HFFc6 (cell line): Measurements from ENCODE around the gene WDR45B. TPM values are rescaled to one million over a fixed set of nuclear protein-coding genes. Genes with fewer than 3 reads are reported as not detected.

Source experiments
- DNase-seq: peaks from one replicate; pipeline ENCODE4 v3.0.0-alpha.2; 2018
- H3K27ac Mint-ChIP-seq: 2 replicates; pipeline ENCODE4 v1.8.0; 2020; ENCODE audit warnings: mild to moderate bottlenecking, mixed read lengths
- H3K27me3 Mint-ChIP-seq: 2 replicates; pipeline ENCODE4 v1.8.0; 2021; ENCODE audit warnings: mild to moderate bottlenecking, moderate library complexity, mixed read lengths; ENCODE audit not compliant: insufficient read depth
- H3K36me3 Mint-ChIP-seq: 2 replicates; pipeline ENCODE4 v1.8.0; 2021; ENCODE audit warnings: low read depth, mixed read lengths
- H3K4me1 Mint-ChIP-seq: 2 replicates; pipeline ENCODE4 v1.8.0; 2020; ENCODE audit warnings: low read depth, mixed read lengths
- H3K4me3 Mint-ChIP-seq: 2 replicates; pipeline ENCODE4 v1.8.0; 2020; ENCODE audit warnings: mild to moderate bottlenecking, moderate library complexity, mixed read lengths
- H3K9me3 Mint-ChIP-seq: 2 replicates; pipeline ENCODE4 v1.8.0; 2020; ENCODE audit warnings: mild to moderate bottlenecking, mixed read lengths
- CTCF ChIP-seq: fragments of 200-600 bp; sonication (generic); IDR thresholded peaks from 2 replicates; pipeline ENCODE4 v1.5.0; 2021; ENCODE audit warnings: antibody characterized with exemption, mild to moderate bottlenecking
- total RNA-seq, 6 experiments: library from RNA; stranded (reverse); fragmentation: NEBNext Ultra II Directional; extraction: Animal tissue kit (Norgen Biotek cat#: 25700); gene quantifications; 2 replicates in 1 of 6; 3 replicates in 5 of 6; pipeline ENCODE4 v1.2.3, GENCODE V29; 2021

The WDR45B gene
- total RNA-seq, 6 experiments from 2014 or later: 60.6 to 73.5 (median 66.3) TPM

DNA sequence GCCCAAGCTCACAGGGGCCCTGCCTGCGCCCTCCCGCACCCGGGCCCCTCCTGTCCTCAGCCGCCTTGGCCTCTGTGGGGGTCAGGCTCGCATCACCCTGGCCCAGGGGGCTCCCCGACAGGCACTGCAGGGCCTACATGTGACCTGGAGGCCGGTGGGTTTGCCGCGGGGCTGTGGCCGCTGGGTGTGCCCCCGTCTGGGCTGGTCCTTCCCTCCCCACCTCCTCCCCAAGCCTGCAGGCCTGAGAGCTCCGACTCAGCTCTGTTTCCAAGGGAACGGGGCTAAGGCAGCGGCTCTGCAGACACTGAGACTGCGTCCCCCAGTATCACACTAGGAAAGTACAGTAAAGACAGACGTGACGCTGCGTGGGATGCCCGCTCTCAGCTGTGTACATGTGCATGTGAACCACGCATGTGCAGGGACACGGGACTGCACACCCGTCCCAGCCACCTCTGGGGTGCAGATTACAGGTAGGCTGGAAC lies 16.5 kb upstream of the WDR45B start:
- Mint-ChIP-seq H3K27me3 (no peaks in the 10 kb centered on the region; the same call in 1 of the 2 replicates), H3K9me3 (peaks cover 4% of the 10 kb centered on the region; the same call in 1 of the 2 replicates), H3K36me3 (peaks cover 12% of the 10 kb centered on the region), H3K4me1 (peaks cover 7% of the 10 kb centered on the region), H3K27ac (no peak overlapping the region), H3K4me3 (no peak overlapping the region)
- DNase-seq: no peak
- TF ChIP-seq CTCF: no peak

DNA sequence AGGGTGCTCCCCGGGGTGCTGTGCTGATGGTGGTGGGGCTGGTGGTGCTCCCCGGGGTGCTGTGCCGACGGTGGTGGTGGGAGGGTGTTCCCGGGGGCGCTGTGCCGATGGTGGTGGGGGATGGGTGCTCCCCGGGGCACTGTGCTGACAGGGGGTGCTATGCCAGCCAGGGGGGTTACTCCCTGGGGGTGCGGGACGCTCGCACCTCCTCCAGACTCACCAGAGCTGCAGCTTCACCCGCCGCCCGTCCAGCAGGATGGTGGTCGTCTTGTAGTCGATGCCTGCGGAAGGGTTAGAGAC lies 16.0 kb upstream of the WDR45B start:
- DNase-seq: no peak
- peaks cover 17% of the 10 kb centered on the region for H3K36me3 Mint-ChIP-seq
- H3K4me1 Mint-ChIP-seq: peaks cover 7% of the 10 kb centered on the region
- no peak overlapping the region for H3K4me3 Mint-ChIP-seq
- TF ChIP-seq CTCF: no peak
- no peaks in the 10 kb centered on the region; the same call in 1 of the 2 replicates for H3K27me3 Mint-ChIP-seq
- H3K27ac Mint-ChIP-seq: no peak overlapping the region
- H3K9me3 Mint-ChIP-seq: peaks cover 7% of the 10 kb centered on the region; the same call in 1 of the 2 replicates

DNA sequence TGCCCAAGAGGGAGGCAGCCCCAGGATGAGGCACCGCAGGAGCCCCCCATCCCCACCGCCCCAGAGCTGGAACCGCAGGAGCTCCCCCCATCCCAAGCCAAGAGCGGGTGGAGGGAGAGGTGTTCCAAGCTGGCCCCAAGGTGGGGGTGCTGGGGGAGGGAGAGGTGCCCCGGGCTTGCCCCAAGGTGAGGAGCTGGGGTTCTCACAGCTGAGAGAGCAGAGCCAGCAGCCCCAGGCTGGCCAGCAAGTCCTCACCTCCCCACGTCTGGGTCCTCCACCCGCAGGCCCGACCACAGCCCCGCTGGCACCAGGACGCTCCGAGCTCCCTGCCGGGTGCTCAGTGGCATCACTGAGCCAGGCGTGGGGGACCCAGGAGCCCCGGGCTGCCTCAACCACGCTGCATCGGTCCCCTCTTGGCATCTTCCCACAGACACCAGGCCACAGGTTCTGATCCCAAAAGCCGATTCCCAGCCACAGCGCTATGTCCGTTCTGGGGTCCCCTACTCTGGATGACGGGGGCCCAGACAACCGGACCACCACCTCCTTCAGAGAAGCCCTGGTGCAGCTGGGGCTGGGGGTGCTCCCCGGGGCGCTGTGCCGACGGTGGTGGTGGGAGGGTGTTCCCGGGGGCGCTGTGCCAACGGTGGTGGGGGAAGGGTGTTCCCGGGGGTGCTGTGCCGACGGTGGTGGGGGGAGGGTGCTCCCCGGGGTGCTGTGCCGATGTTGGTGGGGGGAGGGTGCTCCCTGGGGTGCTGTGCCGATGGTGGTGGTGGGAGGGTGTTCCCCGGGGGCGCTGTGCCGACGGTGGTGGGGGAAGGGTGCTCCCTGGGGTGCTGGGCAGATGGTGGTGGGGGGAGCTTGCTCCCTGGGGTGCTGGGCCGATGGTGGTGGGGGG lies 15.4 kb upstream of the WDR45B start:
- Mint-ChIP-seq H3K27me3 (no peaks in the 10 kb centered on the region; the same call in 1 of the 2 replicates), H3K27ac (no peak overlapping the region), H3K36me3 (peaks cover 19% of the 10 kb centered on the region), H3K4me1 (peaks cover 5% of the 10 kb centered on the region), H3K4me3 (no peak overlapping the region), H3K9me3 (peaks cover 7% of the 10 kb centered on the region; the same call in 1 of the 2 replicates)
- DNase-seq: no peak
- no peak for TF ChIP-seq CTCF

DNA sequence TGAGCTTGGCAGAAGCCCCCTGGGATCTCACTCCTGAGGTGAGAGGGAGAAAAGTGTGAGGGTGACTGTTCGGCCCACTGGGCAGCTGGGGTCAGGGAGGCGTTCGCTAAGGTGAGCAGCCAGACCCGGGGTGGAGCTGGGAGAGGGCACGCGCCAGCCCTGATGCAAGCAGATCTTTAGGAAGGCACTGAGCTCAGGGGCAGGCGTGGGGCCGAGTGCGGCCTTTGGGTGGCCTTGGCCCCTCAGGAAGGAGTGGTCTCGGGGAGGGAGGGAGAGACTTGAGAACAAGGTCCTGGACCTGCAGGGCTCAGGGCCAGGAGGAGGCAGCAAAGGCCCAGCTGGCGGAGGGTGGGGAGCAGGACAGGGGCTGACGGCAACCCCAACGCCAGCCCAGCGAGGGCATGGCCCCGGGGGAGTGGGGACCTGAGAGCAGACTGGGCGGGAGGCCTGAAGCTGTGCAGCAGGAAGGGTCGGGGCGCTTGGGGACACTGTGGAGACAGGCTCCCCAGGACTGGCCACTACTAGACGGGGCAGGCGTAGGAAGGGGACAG lies 14.5 kb upstream of the WDR45B start:
- H3K36me3 Mint-ChIP-seq: peaks cover 21% of the 10 kb centered on the region
- no peak for TF ChIP-seq CTCF
- H3K27ac Mint-ChIP-seq: no peak overlapping the region
- H3K9me3 Mint-ChIP-seq: peaks cover 7% of the 10 kb centered on the region; the same call in 1 of the 2 replicates
- DNase-seq: no peak
- no peaks in the 10 kb centered on the region; the same call in 1 of the 2 replicates for H3K27me3 Mint-ChIP-seq
- no peaks in the 10 kb centered on the region for H3K4me1 Mint-ChIP-seq
- no peak overlapping the region for H3K4me3 Mint-ChIP-seq

DNA sequence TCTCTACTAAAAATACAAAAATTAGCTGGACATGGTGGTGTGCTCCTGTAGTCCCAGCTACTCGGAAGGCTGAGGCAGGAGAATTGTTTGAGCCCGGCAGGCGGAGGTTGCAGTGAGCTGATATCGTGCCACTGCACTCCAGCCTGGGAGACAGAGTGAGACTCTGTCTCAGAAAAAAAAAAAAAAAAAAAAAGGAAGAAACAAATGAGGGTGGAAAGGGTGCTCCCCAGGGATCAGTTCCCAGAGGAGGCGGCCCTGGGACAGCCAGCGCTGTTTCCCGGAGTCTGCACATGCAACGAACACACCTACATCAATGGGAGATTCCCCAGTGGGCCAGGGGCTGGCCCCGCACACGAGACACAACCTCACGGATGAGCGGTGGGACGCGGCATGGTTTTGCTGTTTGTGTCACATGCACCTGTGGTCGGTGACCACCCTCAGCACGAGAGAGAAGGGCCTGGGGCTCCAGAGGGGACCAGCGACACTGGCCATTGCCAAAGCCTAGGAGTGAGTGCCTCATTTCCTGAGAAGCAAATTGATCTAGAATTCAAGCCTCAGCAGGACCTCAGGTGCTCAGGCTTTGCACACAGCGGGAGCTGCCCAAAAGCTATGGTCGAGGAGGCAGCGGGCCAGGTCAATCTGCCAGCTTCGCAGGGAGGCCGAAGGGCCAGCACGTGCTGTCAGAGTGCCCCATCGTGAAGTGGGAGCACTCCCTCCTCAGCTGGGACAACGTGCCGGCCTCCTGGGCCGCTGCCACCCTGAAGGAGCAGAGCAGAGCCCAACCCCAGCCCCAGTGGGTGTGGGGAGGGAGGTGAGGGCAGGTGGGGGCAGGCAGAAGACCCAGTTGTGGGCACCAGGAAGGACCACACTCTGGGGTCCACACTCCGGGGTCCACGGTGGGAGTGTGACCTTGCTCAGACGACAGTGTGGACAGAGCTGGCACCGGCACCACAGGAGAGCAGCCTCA lies 13.8 kb upstream of the WDR45B start:
- Mint-ChIP-seq H3K36me3 (peaks cover 28% of the 10 kb centered on the region), H3K27me3 (no peaks in the 10 kb centered on the region; the same call in 1 of the 2 replicates), H3K4me3 (no peak overlapping the region), H3K27ac (no peak overlapping the region), H3K9me3 (peaks cover 7% of the 10 kb centered on the region; the same call in 1 of the 2 replicates), H3K4me1 (no peaks in the 10 kb centered on the region)
- DNase-seq: no peak
- no peak for TF ChIP-seq CTCF
